GM10248 (cell line): Measurements from ENCODE around the gene SEC61B.
A peak's percentile ranks its signal among the peaks of the same experiment; 100 is the strongest.
"Not testable (repeated sequence)": the region's sequence is repeated elsewhere in the genome, so short reads cannot be mapped to it uniquely, and the experiment has no call there.

Experiments used
- CTCF ChIA-PET: fragments of 300-600 bp; sonication (Branson Sonifier 250); formaldehyde crosslinking; extraction: SDS; loops from one replicate; lab custom pipeline; 2021; ENCODE audit warnings: antibody characterized with exemption; lab: Yijun Ruan, JAX
- POLR2A ChIA-PET: fragments of 350-650 bp; sonication (Branson Sonifier 250); formaldehyde crosslinking; extraction: SDS; loops from one replicate; lab custom pipeline; 2020; ENCODE audit warnings: antibody characterized with exemption; lab: Yijun Ruan, JAX
- DNase-seq: peaks from one replicate; pipeline ENCODE4 v3.0.0; 2012; ENCODE audit errors: extremely low spot score
- CTCF ChIP-seq: IDR thresholded peaks from 2 replicates; pipeline ENCODE4 v1.5.1; 2012; ENCODE audit warnings: mild to moderate bottlenecking, low read depth; ENCODE audit errors: extremely low read depth, missing control alignments, control extremely low read depth

The SEC61B gene

GRCh38 chr9:99230206-99230605 lies 8.1 kb downstream of the SEC61B start:
- POLR2A ChIA-PET: no interaction called here
- no peak for TF ChIP-seq CTCF
- CTCF ChIA-PET: interaction anchor here (1.9 to 6.7 kb wide), 11 partner anchors 8 to 130 kb away, joined by 6 to 97 read pairs (median 23); partner anchors contain the start of genes ALG2 and SEC61B
- no peak for DNase-seq

- POLR2A ChIA-PET: interaction anchor here (0.6 to 2.3 kb wide), 5 partner anchors 10 to 31 kb away, joined by 3 to 13 read pairs (median 4); partner anchors contain the start of genes ALG2 and SEC61B
These were observed 9.6 kb downstream of the SEC61B start for GRCh38 chr9:99231711-99232110.

GRCh38 chr9:99234618-99235017 lies 12.5 kb downstream of the SEC61B start:
- no peak for TF ChIP-seq CTCF
- POLR2A ChIA-PET: interaction anchor here (0.9 to 2.8 kb wide), 4 partner anchors 9 to 19 kb away, joined by 3 to 12 read pairs (median 5); partner anchors contain the start of genes ALG2 and SEC61B
- CTCF ChIA-PET: interaction anchor here (0.9 to 6.7 kb wide), 8 partner anchors 10 to 590 kb away, joined by 3 to 97 read pairs (median 12); partner anchors contain the start of genes ALG2 and SEC61B
- no peak for DNase-seq

More at GRCh38 chr9:99231711-99232110, 9.6 kb downstream of the SEC61B start:
- DNase-seq: peak; percentile 40
- TF ChIP-seq CTCF: peak; percentile 74
- CTCF ChIA-PET: interaction anchor here (0.6 to 6.7 kb wide), 54 partner anchors 9 to 1194 kb away, joined by 3 to 97 read pairs (median 5); partner anchors contain the start of genes ALG2, NR4A3 and SEC61B

GRCh38 chr9:99235069-99235468 lies 13.0 kb downstream of the SEC61B start:
- ChIA-PET POLR2A (interaction anchor here (1.3 to 2.8 kb wide), 2 partner anchors 10 to 13 kb away, joined by 3 to 12 read pairs; partner anchors contain the start of genes ALG2 and SEC61B), CTCF (interaction anchor here (1.3 to 6.7 kb wide), 5 partner anchors 10 to 590 kb away, joined by 3 to 97 read pairs (median 4); partner anchors contain the start of genes ALG2 and SEC61B)
- DNase-seq: no peak
- TF ChIP-seq CTCF: no peak

- TF ChIP-seq CTCF: no peak
- peak; percentile 74 for DNase-seq
- ChIA-PET POLR2A (interaction anchor here (1.3 to 2.8 kb wide), 2 partner anchors 11 to 14 kb away, joined by 3 to 12 read pairs; partner anchors contain the start of genes ALG2 and SEC61B), CTCF (interaction anchor here (6.3 to 6.7 kb wide), 2 partner anchors 14 to 50 kb away, joined by 86 to 97 read pairs; partner anchors contain the start of genes ALG2 and SEC61B)
These were observed 14.0 kb downstream of the SEC61B start for GRCh38 chr9:99235926-99236634.

- POLR2A ChIA-PET: no interaction called here
- no peak for DNase-seq
These were observed 15.3 kb downstream of the SEC61B start for GRCh38 chr9:99237356-99237755.

GRCh38 chr9:99237849-99238248 lies 15.8 kb downstream of the SEC61B start:
- DNase-seq, POLR2A ChIA-PET, CTCF ChIA-PET: not testable (repeated sequence)

More at GRCh38 chr9:99237356-99237755, 15.3 kb downstream of the SEC61B start:
- CTCF ChIA-PET: no interaction called here
- no peak for TF ChIP-seq CTCF
